Body of pancreas (tissue), 4 donors: ENCODE measurements around the gene ARL14EP. TPM values are rescaled to one million over a fixed set of nuclear protein-coding genes. Genes with fewer than 3 reads are reported as not detected.

Experiments
- ATAC-seq: fragments of 150-250 bp; one replicate; pipeline ENCODE4 v1.9.1; 2016
- DNase-seq, 4 donors: peaks; one replicate each; pipeline ENCODE4 v3.0.0-alpha.2; 2019
- H3K27ac ChIP-seq, 4 donors: fragments of 200-600 bp; sonication (generic); 1 replicate in 3 of 4; 2 replicates in 1 of 4; pipeline versions ENCODE4 v1.5.1 to v1.6.1; 2016 to 2019; ENCODE audit warnings: mild to moderate bottlenecking in 1 of 4, mixed read lengths in 1 of 4, moderate library complexity in 1 of 4
- H3K27me3 ChIP-seq, 2 donors: fragments of 200-600 bp; sonication (generic); one replicate each; pipeline ENCODE4 v1.6.0; 2016; ENCODE audit warnings: mild to moderate bottlenecking in 1 of 2
- H3K36me3 ChIP-seq, 2 donors: fragments of 200-600 bp; sonication (generic); replicated peaks in 1 of 2; 2 replicates each; pipeline ENCODE4 v1.5.1; 2016; ENCODE audit warnings: low read depth in 2 of 2; ENCODE audit not compliant: insufficient read depth in 1 of 2
- H3K4me1 ChIP-seq: fragments of 200-600 bp; sonication (generic); one replicate; pipeline ENCODE4 v1.6.0; 2016
- H3K4me3 ChIP-seq, 2 donors: fragments of 200-600 bp; sonication (generic); 1 replicate in 1 of 2; 2 replicates in 1 of 2; pipeline ENCODE4 v1.5.1; 2016 to 2019
- H3K9me3 ChIP-seq, 3 donors: fragments of 200-600 bp; sonication (generic); 1 replicate in 2 of 3; 2 replicates in 1 of 3; pipeline ENCODE4 v1.5.1; 2016
- CTCF ChIP-seq, 7 experiments: fragments of 450-650 bp in 4 of 7; fragments of 200-600 bp in 3 of 7; sonication (generic) in 3 of 7; IDR thresholded peaks; one replicate each; pipeline ENCODE4 v1.5.1; 2016 to 2019; ENCODE audit warnings: antibody characterized with exemption in 7 of 7
- POLR2A ChIP-seq, 3 donors: fragments of 450-650 bp; IDR thresholded peaks; one replicate each; pipeline ENCODE4 v1.6.1; 2016; ENCODE audit warnings: antibody characterized with exemption in 3 of 3, mild to moderate bottlenecking in 2 of 3
- WGBS, 2 donors: methylation state at CpG; one replicate each; pipeline ENCODE4 v1.1.5; 2017; 5-methylcytosine and 5-hydroxymethylcytosine counted together
- intact Hi-C: fragments of 100-400 bp; cut with DNase I; formaldehyde crosslinking; loops from one replicate; pipeline ENCODE4 v1.15.1; 2023
- total RNA-seq, 2 donors: library from RNA; depleted of rRNA; stranded (reverse); fragments of >200 nt; gene quantifications; one replicate each; pipeline ENCODE4 v1.1.0, GENCODE V29; 2016

ARL14EP gene
- total RNA-seq, 2 donors from 2014 or later, result 7.9 to 12.5 TPM

GRCh38 chr11:30364139-30364836 is 41.4 kb downstream of the ARL14EP start:
- Histone ChIP-seq H3K27ac (no peak overlapping the region), H3K4me3 (no peak overlapping the region), H3K27me3 (no peaks in the 10 kb centered on the region), H3K4me1 (no peaks in the 10 kb centered on the region), H3K9me3 (no peaks in the 10 kb centered on the region), H3K36me3 (no peaks in the 10 kb centered on the region)
- WGBS, 2 donors, result 39 to 48% methylated on average over 7 of the region's 7 CpGs
- no peak for DNase-seq
- intact Hi-C loops, result no loop called here
- TF ChIP-seq POLR2A (IDR thresholded peaks at IDR 0.05), result no peak
- no peak for TF ChIP-seq CTCF (IDR thresholded peaks at IDR 0.05)
- no peak for ATAC-seq

- no peak for TF ChIP-seq POLR2A (IDR thresholded peaks at IDR 0.05)
- TF ChIP-seq CTCF (IDR thresholded peaks at IDR 0.05), result no peak
- 48 to 56% methylated on average over 9 of the region's 9 CpGs for WGBS, 2 donors
- DNase-seq (no peak), ATAC-seq (no peak)
- no peaks in the 10 kb centered on the region for H3K36me3 ChIP-seq
- H3K4me3 ChIP-seq, result no peak overlapping the region
- intact Hi-C loops, result no loop called here
- H3K27me3 ChIP-seq, result no peaks in the 10 kb centered on the region
- no peak overlapping the region for H3K27ac ChIP-seq
- no peaks in the 10 kb centered on the region for H3K4me1 ChIP-seq
- no peaks in the 10 kb centered on the region for H3K9me3 ChIP-seq
Measured at GRCh38 chr11:30364837-30365482, 42.1 kb downstream of the ARL14EP start.

GRCh38 chr11:30365793-30366517 is 43.1 kb downstream of the ARL14EP start:
- intact Hi-C loops, result no loop called here
- Histone ChIP-seq H3K27ac (no peak overlapping the region), H3K36me3 (no peaks in the 10 kb centered on the region), H3K9me3 (no peaks in the 10 kb centered on the region), H3K27me3 (no peaks in the 10 kb centered on the region), H3K4me1 (no peaks in the 10 kb centered on the region), H3K4me3 (no peak overlapping the region)
- no peak for TF ChIP-seq CTCF (IDR thresholded peaks at IDR 0.05)
- TF ChIP-seq POLR2A (IDR thresholded peaks at IDR 0.05), result no peak
- 86 to 93% methylated on average over 3 of the region's 3 CpGs for WGBS, 2 donors
- ATAC-seq (no peak), DNase-seq (no peak)

GRCh38 chr11:30368394-30368793 is 45.5 kb downstream of the ARL14EP start:
- intact Hi-C loops, result no loop called here
- DNase-seq, result no peak
- Histone ChIP-seq H3K4me3 (no peak overlapping the region), H3K9me3 (no peaks in the 10 kb centered on the region), H3K4me1 (no peaks in the 10 kb centered on the region), H3K27ac (no peak overlapping the region), H3K36me3 (no peaks in the 10 kb centered on the region), H3K27me3 (no peaks in the 10 kb centered on the region)
- WGBS, 2 donors, result 76 to 77% methylated on average over 4 of the region's 4 CpGs
- TF ChIP-seq CTCF (IDR thresholded peaks at IDR 0.05) (no peak), POLR2A (IDR thresholded peaks at IDR 0.05) (no peak)
- ATAC-seq, result no peak
